Activated CD8-positive, alpha-beta memory T cell treated with anti-CD3 and anti-CD28 coated beads, Interleukin-2, amount 10 ng/mL, durations not matched to agents 7 days and 5 days (primary cell): Measurements from ENCODE around the gene EPB41L3. TPM values are rescaled to one million over a fixed set of nuclear protein-coding genes. Genes with fewer than 3 reads are reported as not detected.
A peak's percentile ranks its signal among the peaks of the same experiment; 100 is the strongest.
"Not testable (repeated sequence)": the region's sequence is repeated elsewhere in the genome, so short reads cannot be mapped to it uniquely, and the experiment has no call there.

Experiments used
- ATAC-seq: fragments of 150-1000 bp; cut with Tn5 transposase; one replicate; pipeline ENCODE4 v1.10.0; 2021; ENCODE audit warnings: moderate library complexity
- CTCF ChIA-PET: fragments of 350-600 bp; sonication (Branson Sonifier 250); formaldehyde crosslinking; loops from one replicate; lab custom pipeline; 2021; ENCODE audit warnings: antibody characterized with exemption; lab: Charles Lee
- DNase-seq: peaks from one replicate; pipeline ENCODE4 v3.0.0-alpha.2; 2020
- H3K27ac Mint-ChIP-seq: one replicate; pipeline ENCODE4 v1.8.0; 2021; ENCODE audit warnings: mild to moderate bottlenecking, mixed read lengths
- H3K27me3 Mint-ChIP-seq: one replicate; pipeline ENCODE4 v1.8.0; 2021; ENCODE audit warnings: mixed read lengths
- H3K36me3 Mint-ChIP-seq: one replicate; pipeline ENCODE4 v1.8.0; 2021; ENCODE audit warnings: mild to moderate bottlenecking, mixed read lengths
- H3K4me1 Mint-ChIP-seq: one replicate; pipeline ENCODE4 v1.8.0; 2021; ENCODE audit warnings: mixed read lengths
- H3K4me3 Mint-ChIP-seq: one replicate; pipeline ENCODE4 v1.8.0; 2021; ENCODE audit warnings: mild to moderate bottlenecking, moderate library complexity, mixed read lengths
- H3K9me3 Mint-ChIP-seq: one replicate; pipeline ENCODE4 v1.8.0; 2022; ENCODE audit warnings: low read depth, mixed read lengths
- total RNA-seq, 2 experiments: library from RNA; stranded (reverse); gene quantifications; one replicate each; pipeline ENCODE4 v1.2.3, GENCODE V29; 2021

The EPB41L3 gene
- total RNA-seq, 2 experiments from 2014 or later: 0.45 TPM; not detected in 1

- Mint-ChIP-seq H3K4me1 (no peaks in the 10 kb centered on the region), H3K27me3 (no peaks in the 10 kb centered on the region), H3K36me3 (no peaks in the 10 kb centered on the region), H3K4me3 (no peak overlapping the region), H3K9me3 (no peaks in the 10 kb centered on the region), H3K27ac (no peak overlapping the region)
- CTCF ChIA-PET: interaction anchor here (1.1 kb wide), 1 partner anchor 11 kb away, joined by 3 read pairs; no protein-coding TSS in a partner anchor
- no peak for ATAC-seq
- DNase-seq: no peak
Measured at GRCh38 chr18:5520464-5520863, 23.3 kb downstream of the EPB41L3 start.

GRCh38 chr18:5519448-5520298 lies 24.1 kb downstream of the EPB41L3 start:
- CTCF ChIA-PET: interaction anchor here (1.1 kb wide), 1 partner anchor 10 kb away, joined by 3 read pairs; no protein-coding TSS in a partner anchor
- H3K4me1 Mint-ChIP-seq: no peaks in the 10 kb centered on the region
- H3K27me3 Mint-ChIP-seq: no peaks in the 10 kb centered on the region
- no peak overlapping the region for H3K4me3 Mint-ChIP-seq
- ATAC-seq: no peak
- H3K27ac Mint-ChIP-seq: no peak overlapping the region
- no peaks in the 10 kb centered on the region for H3K36me3 Mint-ChIP-seq
- no peaks in the 10 kb centered on the region for H3K9me3 Mint-ChIP-seq
- no peak for DNase-seq

GRCh38 chr18:5518899-5519371 lies 24.9 kb downstream of the EPB41L3 start:
- CTCF ChIA-PET: no interaction called here
- H3K4me1 Mint-ChIP-seq: no peaks in the 10 kb centered on the region
- no peaks in the 10 kb centered on the region for H3K27me3 Mint-ChIP-seq
- no peaks in the 10 kb centered on the region for H3K36me3 Mint-ChIP-seq
- H3K27ac Mint-ChIP-seq: no peak overlapping the region
- DNase-seq (no peak), ATAC-seq (no peak)
- H3K9me3 Mint-ChIP-seq: no peaks in the 10 kb centered on the region
- no peak overlapping the region for H3K4me3 Mint-ChIP-seq

- Mint-ChIP-seq H3K4me1 (no peaks in the 10 kb centered on the region), H3K27me3 (no peaks in the 10 kb centered on the region)
- CTCF ChIA-PET: no interaction called here
Measured at GRCh38 chr18:5518179-5518770, 25.5 kb downstream of the EPB41L3 start.

GRCh38 chr18:5516841-5517240 lies 27.0 kb downstream of the EPB41L3 start:
- no peaks in the 10 kb centered on the region for H3K36me3 Mint-ChIP-seq
- CTCF ChIA-PET: no interaction called here
- no peak for ATAC-seq
- H3K27me3 Mint-ChIP-seq: no peaks in the 10 kb centered on the region
- H3K9me3 Mint-ChIP-seq: no peaks in the 10 kb centered on the region
- H3K4me3 Mint-ChIP-seq: no peak overlapping the region
- H3K27ac Mint-ChIP-seq: no peak overlapping the region
- no peak for DNase-seq
- no peaks in the 10 kb centered on the region for H3K4me1 Mint-ChIP-seq

More at GRCh38 chr18:5518179-5518770, 25.5 kb downstream of the EPB41L3 start:
- Mint-ChIP-seq H3K4me3 (no peak overlapping the region), H3K36me3 (no peaks in the 10 kb centered on the region), H3K27ac (no peak overlapping the region), H3K9me3 (no peaks in the 10 kb centered on the region)
- no peak for DNase-seq
- no peak for ATAC-seq

- ATAC-seq (no peak), DNase-seq (no peak)
- Mint-ChIP-seq H3K36me3 (no peaks in the 10 kb centered on the region), H3K4me3 (no peak overlapping the region), H3K27me3 (no peaks in the 10 kb centered on the region), H3K4me1 (no peaks in the 10 kb centered on the region), H3K9me3 (no peaks in the 10 kb centered on the region), H3K27ac (no peak overlapping the region)
- CTCF ChIA-PET: no interaction called here
Measured at GRCh38 chr18:5515011-5515784, 28.6 kb downstream of the EPB41L3 start.

GRCh38 chr18:5513947-5514346 lies 29.9 kb downstream of the EPB41L3 start:
- Mint-ChIP-seq H3K4me3 (no peak overlapping the region), H3K27ac (no peak overlapping the region), H3K4me1 (no peaks in the 10 kb centered on the region), H3K36me3 (no peaks in the 10 kb centered on the region), H3K9me3 (no peaks in the 10 kb centered on the region), H3K27me3 (no peaks in the 10 kb centered on the region)
- DNase-seq (no peak), ATAC-seq (no peak)
- CTCF ChIA-PET: no interaction called here

- H3K4me3 Mint-ChIP-seq: no peak overlapping the region
- no peak overlapping the region for H3K27ac Mint-ChIP-seq
- no peaks in the 10 kb centered on the region for H3K36me3 Mint-ChIP-seq
- no peaks in the 10 kb centered on the region for H3K9me3 Mint-ChIP-seq
- ATAC-seq: no peak
- no peak for DNase-seq
- H3K4me1 Mint-ChIP-seq: no peaks in the 10 kb centered on the region
- CTCF ChIA-PET: no interaction called here
- no peaks in the 10 kb centered on the region for H3K27me3 Mint-ChIP-seq
Measured at GRCh38 chr18:5512176-5512575, 31.6 kb downstream of the EPB41L3 start.

GRCh38 chr18:5511541-5511940 lies 32.3 kb downstream of the EPB41L3 start:
- CTCF ChIA-PET, H3K36me3 Mint-ChIP-seq, H3K4me1 Mint-ChIP-seq, ATAC-seq, H3K4me3 Mint-ChIP-seq, H3K9me3 Mint-ChIP-seq, H3K27me3 Mint-ChIP-seq, DNase-seq, H3K27ac Mint-ChIP-seq: not testable (repeated sequence)

GRCh38 chr18:5510135-5510846 lies 33.5 kb downstream of the EPB41L3 start:
- no peak overlapping the region for H3K4me3 Mint-ChIP-seq
- CTCF ChIA-PET: interaction anchor here (1.2 kb wide), 1 partner anchor 10 kb away, joined by 3 read pairs; no protein-coding TSS in a partner anchor
- H3K4me1 Mint-ChIP-seq: no peaks in the 10 kb centered on the region
- no peaks in the 10 kb centered on the region for H3K27me3 Mint-ChIP-seq
- no peaks in the 10 kb centered on the region for H3K9me3 Mint-ChIP-seq
- ATAC-seq: no peak
- H3K36me3 Mint-ChIP-seq: no peaks in the 10 kb centered on the region
- no peak overlapping the region for H3K27ac Mint-ChIP-seq
- DNase-seq: no peak

GRCh38 chr18:5508821-5509220 lies 35.0 kb downstream of the EPB41L3 start:
- Mint-ChIP-seq H3K9me3 (no peaks in the 10 kb centered on the region), H3K27ac (no peak overlapping the region), H3K27me3 (no peaks in the 10 kb centered on the region), H3K4me1 (no peaks in the 10 kb centered on the region), H3K4me3 (no peak overlapping the region), H3K36me3 (no peaks in the 10 kb centered on the region)
- CTCF ChIA-PET: no interaction called here
- ATAC-seq (no peak), DNase-seq (no peak)

- no peak for ATAC-seq
- Mint-ChIP-seq H3K27ac (no peak overlapping the region), H3K9me3 (no peaks in the 10 kb centered on the region), H3K27me3 (no peaks in the 10 kb centered on the region), H3K4me1 (no peaks in the 10 kb centered on the region), H3K36me3 (no peaks in the 10 kb centered on the region), H3K4me3 (no peak overlapping the region)
- DNase-seq: no peak
- CTCF ChIA-PET: no interaction called here
Measured at GRCh38 chr18:5507756-5508155, 36.0 kb downstream of the EPB41L3 start.

GRCh38 chr18:5506174-5506573 lies 37.6 kb downstream of the EPB41L3 start:
- no peak for DNase-seq
- H3K9me3 Mint-ChIP-seq: no peaks in the 10 kb centered on the region
- no peak overlapping the region for H3K4me3 Mint-ChIP-seq
- no peak for ATAC-seq
- H3K4me1 Mint-ChIP-seq: no peaks in the 10 kb centered on the region
- H3K36me3 Mint-ChIP-seq: no peaks in the 10 kb centered on the region
- peaks cover 2% of the 10 kb centered on the region for H3K27me3 Mint-ChIP-seq
- CTCF ChIA-PET: no interaction called here
- peak overlapping the region; percentile 54 for H3K27ac Mint-ChIP-seq
